Measurements from ENCODE around the gene CDC25C.

GRCh38 chr5:138271281-138271680 lies 60.3 kb downstream of the CDC25C start:
- TF ChIP-seq CTCF (IDR thresholded peaks at IDR 0.05) (no peak), POLR2A (IDR thresholded peaks at IDR 0.05; ENCODE audit: low read depth) (no peak)
